Neural progenitor cell (in vitro differentiated cells): Measurements from ENCODE around the gene RHBDD3. TPM values are rescaled to one million over a fixed set of nuclear protein-coding genes. Genes with fewer than 3 reads are reported as not detected.

Experiments
- DNase-seq: peaks from one replicate; pipeline ENCODE4 v3.0.0-alpha.2; 2016; ENCODE audit warnings: low spot score
- H2AFZ ChIP-seq: fragments of 200-600 bp; sonication (generic); replicated peaks from 2 replicates; pipeline ENCODE4 v1.6.1; 2016; ENCODE audit warnings: antibody characterized with exemption
- H3F3A ChIP-seq: fragments of 200-600 bp; sonication (generic); 2 replicates; pipeline ENCODE4 v1.6.1; 2016; ENCODE audit warnings: antibody characterized with exemption, low read depth
- H3K27ac ChIP-seq: fragments of 200-600 bp; sonication (generic); 2 replicates; pipeline ENCODE4 v1.5.1; 2016; ENCODE audit warnings: mild to moderate bottlenecking
- H3K27me3 ChIP-seq: fragments of 200-600 bp; sonication (generic); 2 replicates; pipeline ENCODE4 v1.6.1; 2016; ENCODE audit warnings: mild to moderate bottlenecking, moderate library complexity
- H3K36me3 ChIP-seq: fragments of 200-600 bp; sonication (generic); 2 replicates; pipeline ENCODE4 v1.5.1; 2016
- H3K4me1 ChIP-seq: fragments of 200-600 bp; sonication (generic); 2 replicates; pipeline ENCODE4 v1.6.1; 2016; ENCODE audit warnings: mixed run types
- H3K4me2 ChIP-seq: fragments of 200-600 bp; sonication (generic); 2 replicates; pipeline ENCODE4 v1.6.1; 2016
- H3K4me3 ChIP-seq: fragments of 200-600 bp; sonication (generic); 2 replicates; pipeline ENCODE4 v1.5.1; 2016
- H3K79me2 ChIP-seq: fragments of 200-600 bp; sonication (generic); 2 replicates; pipeline ENCODE4 v1.6.1; 2016; ENCODE audit warnings: low read depth
- H3K9ac ChIP-seq: fragments of 200-600 bp; sonication (generic); 2 replicates; pipeline ENCODE4 v1.6.1; 2016
- H3K9me3 ChIP-seq: fragments of 200-600 bp; sonication (generic); 2 replicates; pipeline ENCODE4 v1.5.1; 2016; ENCODE audit warnings: low read depth
- H4K20me1 ChIP-seq: fragments of 200-600 bp; sonication (generic); 2 replicates; pipeline ENCODE4 v1.6.1; 2016; ENCODE audit warnings: low read depth
- H3K27ac Mint-ChIP-seq: 3 replicates; pipeline ENCODE4 v1.8.0; 2021; ENCODE audit warnings: mixed read lengths
- H3K27me3 Mint-ChIP-seq: 2 replicates; pipeline ENCODE4 v1.8.0; 2022; ENCODE audit warnings: low read depth, mild to moderate bottlenecking, inconsistent platforms, moderate library complexity, mixed read lengths; ENCODE audit not compliant: insufficient read depth
- H3K36me3 Mint-ChIP-seq: 3 replicates; pipeline ENCODE4 v1.8.0; 2021; ENCODE audit warnings: mixed read lengths
- H3K4me1 Mint-ChIP-seq: 3 replicates; pipeline ENCODE4 v1.8.0; 2021; ENCODE audit warnings: mixed read lengths
- H3K4me3 Mint-ChIP-seq: 3 replicates; pipeline ENCODE4 v1.8.0; 2021; ENCODE audit warnings: mild to moderate bottlenecking, moderate library complexity, mixed read lengths
- H3K9me3 Mint-ChIP-seq: 3 replicates; pipeline ENCODE4 v1.8.0; 2020; ENCODE audit warnings: mixed read lengths
- CTCF ChIP-seq: fragments of 200-600 bp; sonication (generic); IDR thresholded peaks from 2 replicates; pipeline ENCODE4 v1.5.1; 2017; ENCODE audit warnings: antibody characterized with exemption, mild to moderate bottlenecking
- EZH2 ChIP-seq: fragments of 200-600 bp; sonication (generic); IDR thresholded peaks from 2 replicates; pipeline ENCODE4 v1.6.1; 2017; ENCODE audit warnings: antibody characterized with exemption, mild to moderate bottlenecking, moderate library complexity
- EZH2phosphoT487 ChIP-seq: fragments of 200-600 bp; sonication (generic); IDR thresholded peaks from 2 replicates; pipeline ENCODE4 v1.6.1; 2017; ENCODE audit warnings: antibody characterized with exemption
- total RNA-seq: library from RNA; depleted of rRNA; stranded (reverse); fragments of >200 nt; gene quantifications from 2 replicates; pipeline ENCODE4 v1.2.3, GENCODE V29; 2015; ENCODE audit warnings: low replicate concordance

The RHBDD3 gene
- total RNA-seq, 1 donor from 2014 or later, result 16.3 TPM

- peaks cover 20% of the 10 kb centered on the region for H3K27me3 Mint-ChIP-seq
- peaks cover 65% of the 10 kb centered on the region for H3F3A ChIP-seq
- no peak overlapping the region for H3K4me3 Mint-ChIP-seq
- no peak overlapping the region for H3K27ac ChIP-seq
- H3K36me3 Mint-ChIP-seq, result peaks cover 19% of the 10 kb centered on the region
- peaks cover 36% of the 10 kb centered on the region for H4K20me1 ChIP-seq
- H3K27me3 ChIP-seq, result peaks cover 3% of the 10 kb centered on the region
- no peak for DNase-seq
- no peak for TF ChIP-seq EZH2
- no peak for TF ChIP-seq EZH2phosphoT487
- TF ChIP-seq CTCF, result no peak
- no peaks in the 10 kb centered on the region for H3K9me3 Mint-ChIP-seq
- no peak overlapping the region for H3K4me3 ChIP-seq
- H3K9ac ChIP-seq, result no peak overlapping the region
- no peaks in the 10 kb centered on the region for H3K79me2 ChIP-seq
- H3K36me3 ChIP-seq, result peaks cover 2% of the 10 kb centered on the region
- H3K4me1 Mint-ChIP-seq, result peaks cover 15% of the 10 kb centered on the region
- no peak overlapping the region for H3K4me2 ChIP-seq
- H3K4me1 ChIP-seq, result peaks cover 10% of the 10 kb centered on the region
- H3K9me3 ChIP-seq, result no peaks in the 10 kb centered on the region
- H2AFZ ChIP-seq, result no peak overlapping the region
- H3K27ac Mint-ChIP-seq, result no peak overlapping the region
These were observed 34.6 kb upstream of the RHBDD3 start for GRCh38 chr22:29302402-29302680.

- Mint-ChIP-seq H3K4me3 (no peak overlapping the region), H3K9me3 (no peaks in the 10 kb centered on the region), H3K27ac (peak overlapping the region; percentile 77), H3K27me3 (peaks cover 20% of the 10 kb centered on the region), H3K36me3 (peaks cover 24% of the 10 kb centered on the region), H3K4me1 (peaks cover 14% of the 10 kb centered on the region)
- TF ChIP-seq EZH2phosphoT487, result no peak
- no peak for TF ChIP-seq CTCF
- no peak for TF ChIP-seq EZH2
- no peak for DNase-seq
- no peaks in the 10 kb centered on the region for H3K9me3 ChIP-seq
- no peak overlapping the region for H2AFZ ChIP-seq
- peaks cover 41% of the 10 kb centered on the region for H4K20me1 ChIP-seq
- no peaks in the 10 kb centered on the region for H3K27me3 ChIP-seq
- H3K4me3 ChIP-seq, result no peak overlapping the region
- H3K79me2 ChIP-seq, result no peaks in the 10 kb centered on the region
- peaks cover 7% of the 10 kb centered on the region for H3K36me3 ChIP-seq
- no peak overlapping the region for H3K27ac ChIP-seq
- no peak overlapping the region for H3K4me2 ChIP-seq
- peaks cover 70% of the 10 kb centered on the region for H3F3A ChIP-seq
- peaks cover 7% of the 10 kb centered on the region for H3K4me1 ChIP-seq
- no peak overlapping the region for H3K9ac ChIP-seq
These were observed 34.1 kb upstream of the RHBDD3 start for GRCh38 chr22:29301716-29302401.

- H3K36me3 ChIP-seq, result peaks cover 15% of the 10 kb centered on the region
- H3K79me2 ChIP-seq, result no peaks in the 10 kb centered on the region
- no peak overlapping the region for H2AFZ ChIP-seq
- H3F3A ChIP-seq, result peaks cover 71% of the 10 kb centered on the region
- peaks cover 49% of the 10 kb centered on the region for H4K20me1 ChIP-seq
- no peak overlapping the region for H3K4me3 Mint-ChIP-seq
- no peaks in the 10 kb centered on the region for H3K9me3 Mint-ChIP-seq
- peak overlapping the region; percentile 18 for H3K27ac ChIP-seq
- peaks cover 29% of the 10 kb centered on the region for H3K36me3 Mint-ChIP-seq
- H3K27me3 ChIP-seq, result no peaks in the 10 kb centered on the region
- H3K9me3 ChIP-seq, result no peaks in the 10 kb centered on the region
- H3K4me2 ChIP-seq, result no peak overlapping the region
- DNase-seq, result no peak
- H3K27ac Mint-ChIP-seq, result no peak overlapping the region
- peaks cover 14% of the 10 kb centered on the region for H3K4me1 Mint-ChIP-seq
- H3K4me1 ChIP-seq, result peaks cover 7% of the 10 kb centered on the region
- H3K27me3 Mint-ChIP-seq, result peaks cover 20% of the 10 kb centered on the region
- H3K4me3 ChIP-seq, result no peak overlapping the region
- TF ChIP-seq CTCF (no peak), EZH2phosphoT487 (no peak)
- H3K9ac ChIP-seq, result no peak overlapping the region
These were observed 33.2 kb upstream of the RHBDD3 start for GRCh38 chr22:29300807-29301601.
